Fibroblast of mammary gland (primary cell): ENCODE data around the gene COG8.

ENCODE experiments used
- DNase-seq: peaks from one replicate; pipeline ENCODE4 v3.0.0-alpha.2; 2010; ENCODE audit warnings: low read depth
- H3K4me3 ChIP-seq: 2 replicates; pipeline ENCODE4 v1.5.1; 2011; ENCODE audit warnings: low read depth, mild to moderate bottlenecking, low read length, moderate library complexity; ENCODE audit not compliant: control insufficient read depth
- TF ChIP-seq, protein P1 (sequence below): conservative IDR thresholded peaks from 2 replicates; pipeline ENCODE4 v1.5.1; 2011; ENCODE audit warnings: low read depth, low read length, inconsistent platforms; ENCODE audit not compliant: control insufficient read depth, insufficient read depth

COG8 gene

GRCh38 chr16:69319826-69320739, 19.3 kb downstream of the COG8 start:
- H3K4me3 ChIP-seq = no peak overlapping the region
- DNase-seq = no peak
- TF ChIP-seq, protein P1, sequence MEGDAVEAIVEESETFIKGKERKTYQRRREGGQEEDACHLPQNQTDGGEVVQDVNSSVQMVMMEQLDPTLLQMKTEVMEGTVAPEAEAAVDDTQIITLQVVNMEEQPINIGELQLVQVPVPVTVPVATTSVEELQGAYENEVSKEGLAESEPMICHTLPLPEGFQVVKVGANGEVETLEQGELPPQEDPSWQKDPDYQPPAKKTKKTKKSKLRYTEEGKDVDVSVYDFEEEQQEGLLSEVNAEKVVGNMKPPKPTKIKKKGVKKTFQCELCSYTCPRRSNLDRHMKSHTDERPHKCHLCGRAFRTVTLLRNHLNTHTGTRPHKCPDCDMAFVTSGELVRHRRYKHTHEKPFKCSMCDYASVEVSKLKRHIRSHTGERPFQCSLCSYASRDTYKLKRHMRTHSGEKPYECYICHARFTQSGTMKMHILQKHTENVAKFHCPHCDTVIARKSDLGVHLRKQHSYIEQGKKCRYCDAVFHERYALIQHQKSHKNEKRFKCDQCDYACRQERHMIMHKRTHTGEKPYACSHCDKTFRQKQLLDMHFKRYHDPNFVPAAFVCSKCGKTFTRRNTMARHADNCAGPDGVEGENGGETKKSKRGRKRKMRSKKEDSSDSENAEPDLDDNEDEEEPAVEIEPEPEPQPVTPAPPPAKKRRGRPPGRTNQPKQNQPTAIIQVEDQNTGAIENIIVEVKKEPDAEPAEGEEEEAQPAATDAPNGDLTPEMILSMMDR = no peak

DNA sequence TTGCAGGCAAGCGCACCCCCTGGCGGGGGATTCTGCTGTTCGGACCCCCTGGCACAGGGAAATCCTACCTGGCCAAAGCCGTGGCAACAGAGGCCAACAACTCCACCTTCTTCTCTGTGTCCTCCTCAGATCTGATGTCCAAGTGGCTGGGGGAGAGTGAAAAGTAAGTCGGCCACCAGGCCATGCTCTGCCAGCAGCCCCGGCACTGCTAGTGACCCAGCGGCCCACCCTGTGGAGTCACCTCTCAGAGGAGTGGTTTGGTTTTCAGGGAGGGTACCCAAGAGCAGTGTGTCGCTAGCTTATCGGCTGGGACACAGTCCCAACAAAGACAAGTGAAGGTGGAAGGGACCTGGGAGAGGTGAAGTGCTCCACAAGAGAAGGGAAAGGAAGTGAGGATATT, 20.0 kb downstream of the COG8 start:
- TF ChIP-seq, protein P1 = no peak
- DNase-seq = no peak
- H3K4me3 ChIP-seq = no peak overlapping the region

DNA sequence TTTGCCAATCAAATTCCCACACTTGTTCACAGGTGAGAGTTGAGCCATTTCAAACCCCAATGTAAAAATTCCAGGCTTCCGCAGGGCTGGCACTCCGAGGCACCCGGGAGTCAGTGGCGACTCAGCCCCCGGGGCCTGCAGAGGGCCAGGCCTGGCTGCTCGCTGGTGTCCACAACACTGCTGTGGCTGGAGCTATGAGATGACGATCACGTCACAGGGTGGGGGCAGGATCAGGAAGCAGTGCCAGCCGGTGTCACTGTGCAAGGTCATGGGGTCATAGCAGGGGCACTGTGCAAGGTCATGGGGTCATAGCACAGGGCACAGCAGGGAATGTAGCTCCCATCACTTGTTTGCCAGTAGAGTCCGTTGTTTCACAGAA, 20.5 kb downstream of the COG8 start:
- H3K4me3 ChIP-seq = no peak overlapping the region
- TF ChIP-seq, protein P1 = no peak
- DNase-seq = no peak

DNA sequence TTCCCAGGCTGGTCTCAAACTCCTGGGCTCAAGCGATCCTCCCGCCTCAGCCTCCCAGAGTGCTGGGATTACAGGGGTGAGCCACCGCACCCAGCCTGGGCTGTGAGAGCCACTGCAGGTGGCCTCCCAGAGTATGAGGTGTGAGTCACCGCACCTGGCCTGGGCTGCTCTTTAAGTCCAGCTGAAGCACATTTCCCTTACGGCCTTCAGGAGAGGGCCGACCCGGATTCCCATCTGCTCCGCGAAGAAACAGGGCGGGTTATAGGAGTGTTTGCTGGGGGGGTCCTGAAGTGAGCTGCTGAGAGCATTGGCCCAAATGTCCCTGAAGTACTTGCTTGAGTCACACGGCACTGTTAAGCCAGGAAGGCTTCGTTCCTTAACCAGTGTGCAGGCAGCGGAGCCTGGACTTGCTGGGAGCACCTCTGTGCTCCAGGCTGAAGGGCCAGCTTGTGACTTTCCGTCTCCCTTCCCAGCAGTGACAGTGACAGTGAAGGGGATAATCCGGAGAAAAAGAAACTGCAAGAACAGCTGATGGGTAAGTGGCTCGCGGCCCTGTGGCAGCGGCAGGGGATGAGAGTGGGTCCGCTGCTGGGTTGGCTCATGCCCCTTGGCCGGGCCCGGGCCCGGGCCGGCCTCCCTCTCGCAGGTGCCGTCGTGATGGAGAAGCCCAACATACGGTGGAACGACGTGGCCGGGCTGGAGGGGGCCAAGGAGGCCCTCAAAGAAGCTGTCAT, 21.0 kb downstream of the COG8 start:
- TF ChIP-seq, protein P1 = no peak
- H3K4me3 ChIP-seq = no peak overlapping the region

DNA sequence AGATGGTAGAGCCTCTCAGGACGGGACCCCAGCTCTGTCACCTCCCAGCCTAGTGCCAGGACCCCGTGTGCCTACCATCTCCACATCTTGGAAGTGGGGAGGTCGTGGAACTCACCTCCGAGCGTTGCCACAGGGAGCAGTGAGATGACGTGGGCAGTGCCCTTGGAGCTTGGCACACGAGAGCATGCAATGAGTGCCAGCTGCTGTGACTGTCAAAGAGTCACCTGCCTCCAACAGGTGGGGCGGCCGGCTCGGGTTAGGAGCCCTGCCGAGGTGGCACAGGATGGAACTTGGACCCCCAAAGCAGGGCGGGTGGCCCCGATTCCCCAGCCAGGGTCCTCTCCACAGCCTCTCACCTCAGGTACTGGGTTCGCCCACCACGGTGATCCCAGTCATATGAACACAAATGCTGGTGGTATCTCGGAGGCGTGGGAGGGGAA, 22.7 kb downstream of the COG8 start:
- H3K4me3 ChIP-seq = no peak overlapping the region
- TF ChIP-seq, protein P1 = no peak

More for the DNA sequence above, 21.0 kb downstream of the COG8 start:
- DNase-seq = no peak

GRCh38 chr16:69315486-69316311, 23.7 kb downstream of the COG8 start:
- no peak overlapping the region for H3K4me3 ChIP-seq
- DNase-seq = no peak
- TF ChIP-seq, protein P1 = no peak

More for the DNA sequence above, 22.7 kb downstream of the COG8 start:
- DNase-seq = no peak
